Raji (cell line): Measurements from ENCODE around the gene BRICD5.

ENCODE experiments used
- POLR2A ChIP-seq: IDR thresholded peaks from 2 replicates; pipeline ENCODE4 v1.6.1; 2011; ENCODE audit warnings: low read depth, low read length, control low read depth; ENCODE audit not compliant: insufficient read depth

BRICD5 gene

DNA sequence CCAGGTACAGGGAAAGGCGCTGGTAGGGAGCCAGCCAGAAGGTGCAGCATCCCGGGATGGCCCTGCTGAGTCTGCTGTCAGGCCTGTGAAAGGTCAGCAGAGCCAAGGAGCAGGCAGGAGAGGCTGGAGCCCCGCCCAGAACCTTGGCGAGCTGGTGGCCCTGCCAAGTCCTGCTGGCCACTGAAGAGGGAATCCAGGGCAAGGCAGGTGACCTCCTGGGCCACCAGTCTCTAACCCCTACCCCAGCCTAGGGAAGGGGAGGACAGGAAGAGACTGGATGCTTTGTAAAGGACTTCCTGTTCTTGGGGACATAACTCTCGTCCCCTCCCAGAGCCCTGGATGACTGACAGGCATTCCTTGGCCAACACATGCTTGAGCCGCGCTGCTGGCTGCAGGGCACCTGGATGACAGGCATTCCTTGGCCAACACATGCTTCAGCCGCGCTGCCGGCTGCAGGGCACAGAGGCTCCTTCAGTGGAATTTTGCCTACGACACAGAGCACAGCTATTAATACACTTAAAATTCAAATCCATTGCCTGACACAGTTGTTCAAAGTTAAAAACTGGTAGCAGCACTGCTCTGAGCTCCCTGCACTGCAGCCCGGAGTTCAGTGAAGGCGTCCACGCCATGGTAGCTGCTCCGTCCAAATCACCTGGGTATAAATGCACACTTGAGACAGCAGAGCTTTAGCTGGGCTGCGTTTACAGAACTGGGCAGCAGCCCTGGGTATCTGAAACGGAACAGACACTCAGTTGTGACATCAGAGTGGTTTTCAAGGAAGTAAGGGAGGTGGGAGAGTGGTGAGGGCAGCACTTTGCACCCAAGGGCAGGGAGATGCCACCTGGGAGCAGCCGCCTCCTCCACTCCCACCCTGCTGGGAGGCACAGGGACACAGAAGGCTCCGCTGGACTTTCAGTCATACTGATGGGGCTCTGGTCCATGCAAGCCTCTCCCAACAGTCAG lies 2.0 kb upstream of the BRICD5 start:
- no peak; the same call in 1 of the 2 replicates for TF ChIP-seq POLR2A

DNA sequence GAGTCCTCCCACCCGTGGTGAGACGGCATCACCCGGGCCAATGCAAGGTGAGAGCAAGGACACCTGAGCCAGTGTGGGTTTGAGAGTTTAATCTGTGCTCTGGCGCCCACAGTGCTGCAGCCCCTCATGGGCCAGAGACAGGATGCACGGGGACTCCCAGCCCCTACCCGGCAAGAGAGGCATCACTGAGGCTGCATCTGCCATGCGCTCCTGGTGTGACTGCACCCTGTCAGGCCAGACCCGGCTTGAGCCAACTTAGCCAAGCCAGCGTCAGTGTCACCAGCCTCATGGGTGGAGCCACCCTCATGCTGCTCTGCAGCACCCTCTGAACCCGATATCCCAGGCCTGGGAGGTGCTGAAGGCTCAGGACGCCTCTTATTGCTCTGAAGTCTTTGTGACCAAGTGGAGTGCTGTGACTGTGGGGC lies 1.3 kb upstream of the BRICD5 start:
- peak; percentile 58 for TF ChIP-seq POLR2A

DNA sequence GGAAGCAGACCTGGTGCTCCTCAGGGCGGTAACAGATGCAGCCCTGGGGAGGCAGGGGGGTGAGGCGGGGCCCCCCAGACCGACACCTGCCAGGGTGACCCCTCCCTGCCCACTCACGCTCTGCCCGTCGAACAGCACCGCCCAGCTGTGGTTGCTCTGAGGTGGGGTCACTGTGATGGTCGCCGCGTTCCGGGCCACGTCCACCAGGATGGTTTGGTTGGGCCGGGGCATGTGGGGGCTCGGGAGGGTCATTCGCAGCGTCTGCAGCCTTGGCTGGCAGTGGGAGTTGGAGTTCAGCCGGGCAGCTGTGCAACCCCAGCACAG lies 692 bp downstream of the BRICD5 start:
- TF ChIP-seq POLR2A, result no peak

- TF ChIP-seq POLR2A, result no peak
Measured at GRCh38 chr16:2209258-2210008, 1.2 kb downstream of the BRICD5 start.

- no peak for TF ChIP-seq POLR2A
Measured at GRCh38 chr16:2208772-2209171, 1.9 kb downstream of the BRICD5 start.

DNA sequence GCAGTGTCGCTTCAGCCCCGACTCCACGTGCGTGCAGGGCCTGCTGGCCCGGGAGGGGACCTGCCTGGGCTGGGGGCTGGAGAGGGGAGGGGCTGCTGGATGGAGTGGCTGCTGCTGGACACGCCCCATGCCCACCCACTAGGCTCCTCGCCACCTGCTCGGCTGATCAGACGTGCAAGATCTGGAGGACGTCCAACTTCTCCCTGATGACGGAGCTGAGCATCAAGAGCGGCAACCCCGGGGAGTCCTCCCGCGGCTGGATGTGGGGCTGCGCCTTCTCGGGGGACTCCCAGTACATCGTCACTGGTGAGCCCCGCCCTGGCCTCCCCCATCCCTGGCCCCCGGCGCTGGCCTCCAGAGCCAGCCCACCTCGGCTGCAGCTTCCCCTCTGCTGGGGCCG lies 2.4 kb downstream of the BRICD5 start:
- no peak for TF ChIP-seq POLR2A

GRCh38 chr16:2207872-2208271 lies 2.8 kb downstream of the BRICD5 start:
- TF ChIP-seq POLR2A, result no peak

DNA sequence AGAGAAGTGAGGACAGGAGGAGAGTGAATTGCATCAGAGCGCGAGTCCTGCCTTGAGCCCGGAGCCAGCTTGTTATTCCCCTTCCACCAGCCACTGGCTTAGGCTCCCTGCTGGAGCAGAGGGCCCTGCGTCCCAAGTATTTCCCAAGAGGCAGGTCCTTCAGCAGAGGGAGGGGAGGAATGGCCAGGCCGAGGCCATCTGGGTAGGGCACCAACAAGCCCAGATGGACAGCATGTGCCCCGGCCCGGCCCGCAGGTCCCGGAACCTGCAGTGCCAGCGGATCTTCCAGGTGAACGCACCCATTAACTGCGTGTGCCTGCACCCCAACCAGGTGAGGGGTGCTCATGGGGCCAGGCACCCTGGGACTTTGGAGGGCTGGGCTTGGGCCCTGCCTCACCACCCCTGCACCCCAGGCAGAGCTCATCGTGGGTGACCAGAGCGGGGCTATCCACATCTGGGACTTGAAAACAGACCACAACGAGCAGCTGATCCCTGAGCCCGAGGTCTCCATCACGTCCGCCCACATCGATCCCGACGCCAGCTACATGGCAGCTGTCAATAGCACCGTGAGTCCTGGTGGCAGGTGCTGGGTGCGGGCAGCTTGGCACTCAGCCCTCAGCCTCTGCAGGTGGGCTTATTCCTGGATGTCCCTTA lies 3.8 kb downstream of the BRICD5 start:
- no peak for TF ChIP-seq POLR2A

DNA sequence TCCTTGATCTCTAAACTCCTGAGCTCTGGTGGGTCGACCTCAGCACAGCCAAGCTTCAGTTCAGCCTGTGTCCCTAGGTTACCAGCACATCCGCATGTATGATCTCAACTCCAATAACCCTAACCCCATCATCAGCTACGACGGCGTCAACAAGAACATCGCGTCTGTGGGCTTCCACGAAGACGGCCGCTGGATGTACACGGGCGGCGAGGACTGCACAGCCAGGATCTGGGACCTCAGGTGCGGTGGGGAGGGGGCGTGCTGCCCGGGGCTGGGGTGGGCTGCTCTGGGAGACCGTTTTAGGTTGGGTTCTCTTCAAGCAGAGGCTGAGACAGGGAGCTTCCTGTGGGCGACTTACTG lies 4.3 kb downstream of the BRICD5 start:
- no peak for TF ChIP-seq POLR2A

DNA sequence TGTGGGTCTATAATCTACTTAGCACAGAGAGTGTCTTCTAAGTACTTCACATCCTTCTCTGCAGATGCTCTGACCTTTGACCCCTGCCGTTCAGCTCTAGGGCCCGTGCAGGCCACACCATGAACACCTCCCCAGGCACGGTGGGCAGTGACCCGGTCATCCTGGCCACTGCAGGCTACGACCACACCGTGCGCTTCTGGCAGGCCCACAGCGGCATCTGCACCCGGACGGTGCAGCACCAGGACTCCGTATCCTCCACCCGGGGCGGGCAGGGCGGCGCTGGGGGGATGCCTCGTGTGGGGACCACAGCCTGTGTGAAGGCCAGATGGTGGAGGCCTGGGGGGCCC lies 4.7 kb downstream of the BRICD5 start:
- no peak for TF ChIP-seq POLR2A

DNA sequence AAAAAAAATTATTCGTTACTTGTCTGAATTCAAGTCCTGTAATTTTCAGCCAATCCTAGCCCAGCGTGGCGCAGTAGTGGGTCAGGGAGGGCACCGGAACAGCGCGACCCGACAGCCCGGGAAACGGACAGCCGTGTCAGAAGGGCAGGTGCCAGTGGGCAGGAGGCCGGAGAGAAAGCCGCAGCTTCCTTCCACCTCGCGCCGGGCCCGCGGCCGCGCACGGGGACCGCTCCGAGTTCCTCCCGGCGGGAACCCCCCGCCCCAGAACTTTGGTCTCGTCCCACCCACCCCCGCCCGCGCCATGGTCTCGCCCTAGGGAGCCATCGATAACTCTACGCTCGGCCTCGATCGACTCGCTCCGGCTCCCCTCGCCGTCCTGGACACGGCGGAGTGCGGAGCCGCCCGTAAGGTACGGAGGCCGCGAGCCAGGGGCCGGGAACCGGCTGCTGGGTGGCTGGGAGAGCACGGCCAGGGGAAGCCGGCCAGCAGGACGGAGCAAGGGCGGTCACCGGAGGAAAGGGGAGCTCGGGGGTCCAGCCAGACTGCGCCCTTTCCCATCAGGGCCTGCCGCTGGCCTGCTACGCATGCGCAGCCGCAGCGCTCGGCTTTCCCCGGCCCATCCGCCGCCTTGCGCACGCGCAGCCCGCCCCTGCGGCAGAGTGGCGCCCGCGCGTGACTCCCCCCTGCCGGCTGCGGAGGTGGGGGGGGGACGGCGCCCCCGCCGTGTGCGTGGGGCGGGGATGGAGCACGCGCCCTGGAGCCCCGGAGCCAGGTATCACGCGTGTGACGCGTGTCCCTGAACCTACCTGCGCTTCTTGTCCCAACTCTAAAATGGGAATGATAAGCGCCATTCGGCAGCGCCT lies 5.3 kb downstream of the BRICD5 start, which contains the start of gene MLST8:
TSS of gene MLST8 (plus strand) at position 351 of the 863 bp plus-strand sequence. CDS start 632 bp downstream, outside the sequence.
- peak; percentile 88 for TF ChIP-seq POLR2A

GRCh38 chr16:2204416-2205103 lies 6.1 kb downstream of the BRICD5 start:
- no peak for TF ChIP-seq POLR2A

DNA sequence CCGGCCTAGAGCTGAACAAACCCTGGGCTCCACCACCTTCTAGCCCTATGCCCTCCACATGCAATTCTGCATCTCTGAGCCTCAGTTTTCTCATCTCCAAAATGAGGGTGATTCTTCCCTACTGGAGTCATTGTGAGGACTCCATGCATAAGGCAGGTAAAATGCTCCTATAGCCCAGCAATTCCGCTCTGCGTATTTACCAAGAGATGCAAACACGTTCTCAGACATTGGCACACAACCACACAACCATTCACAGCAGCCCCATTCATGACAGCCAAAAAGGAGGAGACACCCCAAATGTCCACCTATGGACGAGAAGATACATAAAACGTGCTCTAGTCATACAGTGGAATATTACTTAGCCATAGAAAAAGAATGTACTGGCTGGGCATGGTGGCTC lies 10.3 kb downstream of the BRICD5 start:
- no peak for TF ChIP-seq POLR2A

GRCh38 chr16:2199621-2200139 lies 11.0 kb downstream of the BRICD5 start:
- TF ChIP-seq POLR2A, result no peak
